A673 (cell line): ENCODE measurements around the gene PLA2G4A.

Experiments used
- EZH2 ChIP-seq: fragments of 200-600 bp; sonication (generic); IDR thresholded peaks from 2 replicates; pipeline ENCODE4 v1.6.1; 2017; ENCODE audit warnings: borderline replicate concordance, low read depth, mild to moderate bottlenecking, mixed read lengths, antibody characterized with exemption, low read length; ENCODE audit not compliant: poor library complexity, severe bottlenecking
- TF ChIP-seq, protein P1 (sequence below): fragments of 300-800, 200-600 bp; sonication (generic); conservative IDR thresholded peaks from 2 replicates; pipeline ENCODE4 v1.5.1; 2017; ENCODE audit warnings: low read depth, mild to moderate bottlenecking, antibody characterized with exemption, low read length, moderate library complexity, mixed read lengths

- TF ChIP-seq, protein P1, sequence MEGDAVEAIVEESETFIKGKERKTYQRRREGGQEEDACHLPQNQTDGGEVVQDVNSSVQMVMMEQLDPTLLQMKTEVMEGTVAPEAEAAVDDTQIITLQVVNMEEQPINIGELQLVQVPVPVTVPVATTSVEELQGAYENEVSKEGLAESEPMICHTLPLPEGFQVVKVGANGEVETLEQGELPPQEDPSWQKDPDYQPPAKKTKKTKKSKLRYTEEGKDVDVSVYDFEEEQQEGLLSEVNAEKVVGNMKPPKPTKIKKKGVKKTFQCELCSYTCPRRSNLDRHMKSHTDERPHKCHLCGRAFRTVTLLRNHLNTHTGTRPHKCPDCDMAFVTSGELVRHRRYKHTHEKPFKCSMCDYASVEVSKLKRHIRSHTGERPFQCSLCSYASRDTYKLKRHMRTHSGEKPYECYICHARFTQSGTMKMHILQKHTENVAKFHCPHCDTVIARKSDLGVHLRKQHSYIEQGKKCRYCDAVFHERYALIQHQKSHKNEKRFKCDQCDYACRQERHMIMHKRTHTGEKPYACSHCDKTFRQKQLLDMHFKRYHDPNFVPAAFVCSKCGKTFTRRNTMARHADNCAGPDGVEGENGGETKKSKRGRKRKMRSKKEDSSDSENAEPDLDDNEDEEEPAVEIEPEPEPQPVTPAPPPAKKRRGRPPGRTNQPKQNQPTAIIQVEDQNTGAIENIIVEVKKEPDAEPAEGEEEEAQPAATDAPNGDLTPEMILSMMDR, result no peak
- TF ChIP-seq EZH2, result no peak
Observed at GRCh38 chr1:187032982-187033692, 204.4 kb downstream of the PLA2G4A start.
